ENCODE measurements around the gene RELN.
"Not testable (repeated sequence)": the region's sequence is repeated elsewhere in the genome, so short reads cannot be mapped to it uniquely, and the experiment has no call there.

The RELN gene

GRCh38 chr7:103833401-103833800, 156.1 kb downstream of the RELN start:
- DNase-seq (ENCODE audit: low spot score): no peak

- DNase-seq (ENCODE audit: low spot score): no peak
Measured at GRCh38 chr7:103832438-103832837, 157.0 kb downstream of the RELN start.

GRCh38 chr7:103824251-103824650, 165.2 kb downstream of the RELN start:
- DNase-seq (ENCODE audit: low spot score): no peak

- no peak for DNase-seq (ENCODE audit: low spot score)
Measured at GRCh38 chr7:103823084-103823483, 166.4 kb downstream of the RELN start.

GRCh38 chr7:103821092-103821491, 168.4 kb downstream of the RELN start:
- peak; percentile 54 for DNase-seq (ENCODE audit: low spot score)

GRCh38 chr7:103815972-103816371, 173.5 kb downstream of the RELN start:
- not testable (repeated sequence) for DNase-seq (ENCODE audit: low spot score)

- DNase-seq (ENCODE audit: low spot score): no peak
Measured at GRCh38 chr7:103813970-103814369, 175.5 kb downstream of the RELN start.

- DNase-seq (ENCODE audit: low spot score): no peak
Measured at GRCh38 chr7:103811997-103812396, 177.5 kb downstream of the RELN start.

- peak; percentile 41 for DNase-seq (ENCODE audit: low spot score)
Measured at GRCh38 chr7:103811290-103811689, 178.2 kb downstream of the RELN start.

GRCh38 chr7:103810112-103810744, 179.2 kb downstream of the RELN start:
- DNase-seq (ENCODE audit: low spot score): peak; percentile 69

- peak; percentile 9 for DNase-seq (ENCODE audit: low spot score)
Measured at GRCh38 chr7:103809229-103809994, 180.0 kb downstream of the RELN start.

GRCh38 chr7:103805346-103805745, 184.1 kb downstream of the RELN start:
- DNase-seq (ENCODE audit: low spot score): peak; percentile 7

GRCh38 chr7:103803631-103804030, 185.8 kb downstream of the RELN start:
- peak; percentile 63 for DNase-seq (ENCODE audit: low spot score)

- DNase-seq (ENCODE audit: low spot score): no peak
Measured at GRCh38 chr7:103799298-103799697, 190.2 kb downstream of the RELN start.

- peak; percentile 64 for DNase-seq (ENCODE audit: low spot score)
Measured at GRCh38 chr7:103797647-103798307, 191.7 kb downstream of the RELN start.

GRCh38 chr7:103796327-103796962, 193.0 kb downstream of the RELN start:
- DNase-seq (ENCODE audit: low spot score): no peak

GRCh38 chr7:103795787-103796186, 193.7 kb downstream of the RELN start:
- no peak for DNase-seq (ENCODE audit: low spot score)

GRCh38 chr7:103795107-103795506, 194.4 kb downstream of the RELN start:
- DNase-seq (ENCODE audit: low spot score): no peak

- DNase-seq (ENCODE audit: low spot score): no peak
Measured at GRCh38 chr7:103794424-103794823, 195.0 kb downstream of the RELN start.

GRCh38 chr7:103793614-103794013, 195.8 kb downstream of the RELN start:
- no peak for DNase-seq (ENCODE audit: low spot score)

GRCh38 chr7:103791894-103792293, 197.6 kb downstream of the RELN start:
- DNase-seq (ENCODE audit: low spot score): no peak

GRCh38 chr7:103787041-103787440, 202.4 kb downstream of the RELN start:
- DNase-seq (ENCODE audit: low spot score): not testable (repeated sequence)

Measured in cerebellar cortex (tissue), 1 donor.